Karpas-422 (cell line): Measurements from ENCODE around the gene BMAL2. TPM values are rescaled to one million over a fixed set of nuclear protein-coding genes. Genes with fewer than 3 reads are reported as not detected.

Experiments
- total RNA-seq: library from RNA; depleted of rRNA; stranded (reverse); fragments of >200 nt; shearing (Covaris generic); gene quantifications from 2 replicates; pipeline ENCODE4 v1.2.3, GENCODE V29; 2014; ENCODE audit warnings: low replicate concordance; rRNA removed

The BMAL2 gene
- total RNA-seq, 1 experiment from 2014 or later, result not detected

Other genes with a start within 250 kb of the BMAL2 start
- gene STK38L, start 88.5 kb upstream of the BMAL2 start, total RNA-seq, result 3.4 and 5.1 TPM in 2 replicates
- gene SMCO2, start 113.9 kb downstream of the BMAL2 start, total RNA-seq, result not detected in 2 replicates
- gene PPFIBP1, start 191.4 kb downstream of the BMAL2 start, total RNA-seq, result 1.2 and 3.6 TPM in 2 replicates